Stimulated activated CD8-positive, alpha-beta memory T cell treated with anti-CD3 and anti-CD28 coated beads, Interleukin-7, amount 100 ng/mL, for 48 hours (primary cell): ENCODE results near the gene SAP30BP.
A peak's percentile ranks its signal among the peaks of the same experiment; 100 is the strongest.

Experiments used
- DNase-seq, 2 donors: peaks; one replicate each; pipeline ENCODE4 v3.0.0-alpha.2; 2020; ENCODE audit warnings: low read depth in 1 of 2; ENCODE audit errors: extremely low read depth in 1 of 2

The SAP30BP gene

DNA sequence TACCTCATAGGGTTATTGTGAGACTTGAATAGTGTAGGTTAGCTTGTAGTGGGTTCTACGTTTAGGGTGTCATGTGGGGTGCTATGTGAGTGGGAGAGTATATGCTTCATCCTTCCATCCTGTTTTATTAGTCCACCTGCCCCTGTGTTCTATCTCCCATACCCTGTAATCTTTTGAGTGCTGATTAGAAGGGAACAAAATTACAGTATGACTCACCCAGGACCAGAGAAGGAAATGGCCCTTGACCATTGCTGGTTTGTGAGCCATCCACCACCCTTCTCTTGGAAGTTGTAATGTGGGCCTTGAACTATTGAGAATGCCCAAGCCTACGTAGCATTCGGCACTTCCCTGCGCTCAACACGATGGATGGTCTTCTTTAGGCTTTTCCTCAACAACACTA, 17.1 kb downstream of the SAP30BP start:
- DNase-seq: no peak

DNA sequence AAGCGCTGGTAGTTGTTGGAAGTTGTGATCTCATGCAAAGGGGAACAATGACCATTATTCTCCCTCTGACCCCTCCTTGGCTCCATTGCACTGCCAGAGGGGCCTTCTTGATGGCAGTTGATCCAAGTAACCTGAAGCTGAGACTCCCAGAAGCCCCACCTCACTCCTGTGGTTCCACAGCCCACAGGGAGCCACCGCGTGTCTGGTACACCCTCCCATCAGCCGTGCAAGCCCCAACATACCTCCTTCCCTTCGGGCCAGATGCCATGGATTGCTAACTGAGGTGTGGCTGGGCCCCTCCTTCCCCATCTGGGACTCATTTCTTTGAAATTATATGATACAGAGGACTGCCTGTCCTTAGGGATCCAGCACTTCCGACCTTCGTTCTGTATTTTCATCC, 17.8 kb downstream of the SAP30BP start:
- no peak for DNase-seq

DNA sequence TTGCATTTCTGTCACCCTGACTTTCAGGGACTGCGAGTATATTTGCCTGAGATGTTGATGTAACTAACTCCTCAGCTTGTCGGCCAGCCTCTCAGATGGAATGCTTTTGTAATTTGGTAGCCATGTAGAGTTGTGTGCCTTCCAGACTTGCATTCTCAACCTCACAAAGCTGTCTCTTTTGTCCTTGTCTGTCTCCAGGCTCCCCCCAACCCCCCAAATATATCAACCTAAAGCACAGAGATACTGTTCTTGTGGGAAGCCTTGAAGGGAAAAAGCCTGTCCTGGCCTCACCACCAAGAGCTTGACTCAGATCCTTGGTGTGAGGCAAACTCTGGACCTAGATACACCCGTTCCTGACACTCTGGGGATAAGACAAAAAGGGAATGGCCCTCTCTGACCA, 18.4 kb downstream of the SAP30BP start:
- DNase-seq: no peak

DNA sequence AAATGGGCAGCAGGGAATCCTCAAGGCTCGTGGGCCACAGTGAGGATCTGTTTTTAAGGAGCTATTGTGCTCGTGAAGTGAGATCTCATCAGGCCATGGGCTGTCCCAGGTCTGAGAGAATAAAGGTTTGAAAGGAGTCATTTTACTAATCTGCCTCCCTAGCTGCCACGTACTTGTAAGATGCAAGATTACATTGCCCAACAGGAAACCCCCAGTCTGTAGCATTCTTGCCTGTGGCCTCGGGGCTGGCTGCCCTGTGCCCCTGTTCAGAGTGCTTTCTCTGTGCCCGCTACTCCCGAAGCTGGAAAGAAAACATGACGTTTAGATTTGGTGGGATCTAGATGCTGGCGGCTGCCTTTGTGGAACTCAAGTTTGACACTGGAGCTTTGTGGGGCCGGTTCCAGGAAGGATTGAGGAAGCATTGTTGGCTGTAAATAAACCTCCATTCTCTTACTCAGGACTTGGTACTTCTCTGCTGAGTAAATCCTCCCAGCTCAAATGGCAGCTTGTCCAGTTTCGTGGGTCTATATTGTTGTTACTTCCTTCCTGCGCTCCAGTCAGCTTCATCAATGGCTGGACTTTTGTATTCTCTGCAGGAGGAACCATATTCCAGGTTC, 21.2 kb downstream of the SAP30BP start:
- peak in 1 of 2 donors; percentile 16 for DNase-seq

GRCh38 chr17:75689441-75689873, 22.3 kb downstream of the SAP30BP start:
- peak in 1 of 2 donors; percentile 32 for DNase-seq

- peak; percentile 52 to 68 for DNase-seq
Measured at GRCh38 chr17:75691371-75691791, 24.2 kb downstream of the SAP30BP start.

GRCh38 chr17:75691801-75692626, 24.9 kb downstream of the SAP30BP start:
- no peak for DNase-seq

- DNase-seq: no peak
Measured at GRCh38 chr17:75692976-75693375, 25.8 kb downstream of the SAP30BP start.

DNA sequence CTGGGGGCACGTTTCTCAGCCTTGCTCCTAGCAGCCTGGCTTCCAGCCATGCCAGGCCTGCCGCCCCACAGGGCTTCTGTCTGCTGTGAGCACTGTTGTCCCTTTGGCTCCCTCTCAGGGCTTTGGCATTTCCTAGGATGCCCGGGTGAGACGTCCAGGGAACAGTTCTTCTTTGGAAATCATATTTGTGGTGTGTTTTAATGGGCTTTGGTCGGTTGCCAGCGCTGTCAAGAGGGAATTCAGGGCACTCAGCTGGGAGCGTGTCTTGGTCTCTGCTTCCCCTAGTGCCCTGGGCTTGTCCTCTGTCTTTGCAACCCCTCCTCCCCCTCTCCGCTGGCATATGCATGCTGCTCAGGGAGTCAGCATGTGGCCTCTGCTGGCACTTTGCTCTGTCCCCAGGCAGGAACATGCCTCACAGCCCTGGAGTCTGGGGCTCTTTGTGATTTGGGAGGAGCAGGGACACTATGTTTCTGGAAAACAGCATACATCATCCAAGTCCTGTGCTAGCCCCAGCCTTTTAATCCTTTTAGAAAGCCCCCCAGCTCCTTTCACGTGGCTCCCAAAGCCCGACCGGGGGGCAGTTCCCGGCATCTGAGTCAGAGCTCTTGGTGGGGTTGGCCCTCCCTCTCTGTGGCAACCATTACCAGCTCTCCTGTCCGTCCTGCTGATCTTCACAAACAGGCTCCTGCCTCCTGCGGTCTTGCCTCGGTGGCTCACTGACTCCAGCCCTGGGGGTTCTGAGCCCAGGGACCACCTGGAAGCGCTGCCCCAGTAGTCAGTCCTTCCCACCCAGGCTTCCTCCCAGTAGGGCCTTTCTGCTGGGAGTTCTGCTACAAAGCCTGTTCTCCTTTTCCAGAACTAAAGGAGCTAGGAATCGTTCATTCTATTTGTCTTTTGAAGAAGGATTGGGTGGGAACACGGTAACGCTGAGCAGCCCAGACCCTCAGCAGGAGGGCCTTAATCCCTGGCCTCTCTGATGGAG, 26.7 kb downstream of the SAP30BP start:
- DNase-seq: no peak

DNA sequence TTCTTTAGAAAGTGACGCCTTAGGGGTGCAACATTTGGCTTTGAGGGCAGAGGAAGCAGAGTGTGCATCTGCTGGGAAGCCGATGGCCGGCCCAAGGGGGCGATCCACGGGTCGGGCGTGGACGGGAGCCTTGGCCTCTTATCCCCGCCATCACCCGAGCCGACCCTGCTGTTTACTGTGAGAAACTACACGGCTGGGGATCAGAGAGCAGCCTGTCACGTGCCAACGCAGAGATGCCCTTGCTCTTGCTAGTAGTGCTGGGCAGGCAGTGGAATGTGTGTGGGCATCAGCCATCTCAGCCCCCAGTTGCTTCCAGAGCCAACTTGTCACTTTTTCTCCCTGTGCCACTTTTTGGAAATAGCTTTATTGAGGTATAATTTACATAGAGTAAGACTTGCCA, 27.4 kb downstream of the SAP30BP start:
- no peak for DNase-seq

DNA sequence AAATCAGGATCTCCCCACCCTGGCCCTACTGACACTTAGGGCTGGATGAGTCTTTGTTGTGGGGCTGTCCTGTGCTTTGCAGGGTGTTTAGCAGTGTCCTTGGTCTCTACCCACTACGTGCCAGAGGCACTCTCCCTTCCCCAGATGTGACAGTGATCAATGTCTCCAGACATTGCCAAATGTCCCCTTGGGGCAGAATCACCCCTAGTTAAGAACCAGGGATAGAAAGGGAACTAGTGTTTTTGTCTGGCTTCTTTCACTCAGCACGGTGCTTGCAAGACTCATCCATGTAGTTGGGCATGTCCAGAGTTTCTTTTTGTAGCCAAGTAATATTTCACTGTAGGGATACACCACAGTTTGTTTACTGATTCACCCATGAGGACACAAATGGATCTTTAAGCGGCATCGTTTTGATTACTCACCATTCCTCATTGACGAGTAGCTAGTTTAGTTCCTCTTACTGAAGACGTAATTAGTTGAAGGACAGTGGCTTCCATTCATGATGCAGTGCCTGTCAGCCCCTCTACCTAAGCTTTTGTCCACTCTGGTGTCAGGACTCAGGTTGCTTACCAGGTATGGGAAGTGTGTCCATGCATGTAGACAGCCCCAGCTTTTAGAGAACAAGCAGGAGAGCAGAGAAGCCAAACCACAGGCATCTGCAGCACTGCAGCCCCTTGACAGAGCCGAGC, 28.1 kb downstream of the SAP30BP start:
- no peak for DNase-seq

DNA sequence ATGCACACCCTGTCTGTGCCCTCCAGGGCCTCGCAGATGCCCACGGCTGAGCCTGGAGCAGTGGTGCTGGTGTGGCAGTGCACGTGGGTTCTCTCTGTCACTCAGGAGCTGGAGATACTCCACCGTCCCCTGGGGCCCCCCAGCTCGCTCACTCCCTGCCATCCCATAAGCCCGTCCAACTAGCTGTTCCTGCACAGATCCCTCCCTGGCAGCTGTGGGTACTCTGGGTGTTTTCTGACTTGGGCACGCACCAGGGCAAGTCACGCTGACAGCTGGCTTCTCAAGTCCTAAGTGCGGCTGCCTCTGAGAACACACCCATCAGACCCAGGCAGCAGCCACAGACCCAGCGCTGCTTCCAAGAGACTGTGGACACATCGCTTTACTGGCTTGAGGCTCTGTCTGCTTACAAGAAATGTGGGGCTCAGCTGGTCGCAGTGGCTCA, 28.7 kb downstream of the SAP30BP start:
- DNase-seq: no peak

DNA sequence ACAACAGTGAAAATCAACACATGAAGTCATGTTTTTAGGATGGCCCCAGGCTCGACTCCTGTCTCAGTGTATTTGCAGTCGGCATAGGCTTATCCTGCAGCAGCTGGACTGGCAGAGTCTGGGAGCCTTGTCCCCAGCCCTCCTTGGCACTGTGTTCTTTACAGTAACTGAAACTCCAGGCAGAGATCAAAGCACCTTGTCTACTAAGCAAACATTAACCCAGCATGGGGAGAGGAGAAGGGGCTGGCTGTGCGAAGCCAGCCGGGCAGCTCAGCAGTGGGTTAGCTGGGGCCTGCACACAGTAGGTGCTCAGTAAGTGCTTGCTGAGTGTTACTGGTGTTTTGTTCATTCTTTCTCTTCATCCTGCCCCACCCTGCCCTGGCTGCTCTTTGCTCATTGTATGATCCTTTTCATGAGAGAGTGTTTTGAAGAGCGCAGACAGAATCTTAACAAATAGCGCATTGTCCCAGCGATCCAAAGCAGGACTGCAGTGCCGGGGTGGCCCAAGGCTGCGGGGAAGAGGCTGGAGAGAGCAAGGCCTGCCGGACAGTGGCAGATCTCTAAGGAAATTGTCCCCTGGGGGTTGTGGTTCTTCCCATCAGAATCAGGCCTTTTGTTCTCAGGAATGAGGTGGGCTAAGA, 30.6 kb downstream of the SAP30BP start:
- no peak for DNase-seq

DNA sequence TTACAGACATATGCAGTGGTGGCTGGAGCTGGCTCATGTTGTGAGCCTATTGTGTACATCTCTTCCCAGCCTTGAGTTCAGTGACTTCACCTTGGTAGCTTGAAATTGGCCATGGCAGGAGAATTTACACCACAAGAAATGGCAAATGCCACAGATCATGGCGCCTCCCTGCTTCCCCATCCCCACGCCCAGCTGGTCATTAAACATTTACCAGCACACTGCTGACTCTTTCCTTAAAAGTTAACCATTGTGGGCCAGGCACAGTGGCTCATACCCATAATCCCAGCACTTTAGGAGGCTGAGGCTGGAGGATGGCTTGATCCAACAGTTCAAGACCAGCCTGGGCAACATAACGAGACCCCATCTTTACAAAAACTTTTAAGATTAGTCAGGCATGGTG, 31.5 kb downstream of the SAP30BP start:
- no peak for DNase-seq

- no peak for DNase-seq
Measured at GRCh38 chr17:75701288-75701687, 34.1 kb downstream of the SAP30BP start.

- no peak for DNase-seq
Measured at GRCh38 chr17:75703191-75703590, 36.1 kb downstream of the SAP30BP start.

- no peak for DNase-seq
Measured at GRCh38 chr17:75703591-75703990, 36.5 kb downstream of the SAP30BP start.

- DNase-seq: no peak
Measured at GRCh38 chr17:75704963-75705875, 38.1 kb downstream of the SAP30BP start.
